ENCODE results near the gene CEP112.

CEP112 gene

GRCh38 chr17:65920996-65921395, 270.9 kb downstream of the CEP112 start:
- TF ChIP-seq, protein P1, sequence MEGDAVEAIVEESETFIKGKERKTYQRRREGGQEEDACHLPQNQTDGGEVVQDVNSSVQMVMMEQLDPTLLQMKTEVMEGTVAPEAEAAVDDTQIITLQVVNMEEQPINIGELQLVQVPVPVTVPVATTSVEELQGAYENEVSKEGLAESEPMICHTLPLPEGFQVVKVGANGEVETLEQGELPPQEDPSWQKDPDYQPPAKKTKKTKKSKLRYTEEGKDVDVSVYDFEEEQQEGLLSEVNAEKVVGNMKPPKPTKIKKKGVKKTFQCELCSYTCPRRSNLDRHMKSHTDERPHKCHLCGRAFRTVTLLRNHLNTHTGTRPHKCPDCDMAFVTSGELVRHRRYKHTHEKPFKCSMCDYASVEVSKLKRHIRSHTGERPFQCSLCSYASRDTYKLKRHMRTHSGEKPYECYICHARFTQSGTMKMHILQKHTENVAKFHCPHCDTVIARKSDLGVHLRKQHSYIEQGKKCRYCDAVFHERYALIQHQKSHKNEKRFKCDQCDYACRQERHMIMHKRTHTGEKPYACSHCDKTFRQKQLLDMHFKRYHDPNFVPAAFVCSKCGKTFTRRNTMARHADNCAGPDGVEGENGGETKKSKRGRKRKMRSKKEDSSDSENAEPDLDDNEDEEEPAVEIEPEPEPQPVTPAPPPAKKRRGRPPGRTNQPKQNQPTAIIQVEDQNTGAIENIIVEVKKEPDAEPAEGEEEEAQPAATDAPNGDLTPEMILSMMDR (IDR thresholded peaks at IDR 0.05; ENCODE audit: control insufficient read depth, extremely low read depth, insufficient read depth): no peak
- no peak overlapping the region for H3K4me3 ChIP-seq (ENCODE audit: low read depth, low read length)
- no peak for DNase-seq (ENCODE audit: low read depth)

GRCh38 chr17:65918916-65919315, 273.0 kb downstream of the CEP112 start:
- DNase-seq (ENCODE audit: low read depth): no peak
- TF ChIP-seq, protein P1 (IDR thresholded peaks at IDR 0.05; ENCODE audit: control insufficient read depth, extremely low read depth, insufficient read depth): 0 out of 2 replicates have a peak, but pooled peaks have one; percentile 5
- H3K4me3 ChIP-seq (ENCODE audit: low read depth, low read length): no peak overlapping the region

- TF ChIP-seq, protein P1 (IDR thresholded peaks at IDR 0.05; ENCODE audit: control insufficient read depth, extremely low read depth, insufficient read depth): no peak
- no peak overlapping the region for H3K4me3 ChIP-seq (ENCODE audit: low read depth, low read length)
- DNase-seq (ENCODE audit: low read depth): no peak
These were observed 273.4 kb downstream of the CEP112 start for GRCh38 chr17:65918500-65918899.

GRCh38 chr17:65917560-65917959, 274.4 kb downstream of the CEP112 start:
- TF ChIP-seq, protein P1 (IDR thresholded peaks at IDR 0.05; ENCODE audit: control insufficient read depth, extremely low read depth, insufficient read depth): no peak
- no peak overlapping the region for H3K4me3 ChIP-seq (ENCODE audit: low read depth, low read length)
- DNase-seq (ENCODE audit: low read depth): no peak

- no peak for DNase-seq (ENCODE audit: low read depth)
- no peak overlapping the region for H3K4me3 ChIP-seq (ENCODE audit: low read depth, low read length)
- TF ChIP-seq, protein P1 (IDR thresholded peaks at IDR 0.05; ENCODE audit: control insufficient read depth, extremely low read depth, insufficient read depth): no peak
These were observed 275.5 kb downstream of the CEP112 start for GRCh38 chr17:65916425-65916824.

- no peak for DNase-seq (ENCODE audit: low read depth)
- TF ChIP-seq, protein P1 (IDR thresholded peaks at IDR 0.05; ENCODE audit: control insufficient read depth, extremely low read depth, insufficient read depth): no peak
These were observed 277.1 kb downstream of the CEP112 start for GRCh38 chr17:65914784-65915342.

GRCh38 chr17:65913326-65913850, 278.5 kb downstream of the CEP112 start:
- TF ChIP-seq, protein P1 (IDR thresholded peaks at IDR 0.05; ENCODE audit: control insufficient read depth, extremely low read depth, insufficient read depth): no peak
- no peak for DNase-seq (ENCODE audit: low read depth)
- no peak overlapping the region for H3K4me3 ChIP-seq (ENCODE audit: low read depth, low read length)

More at GRCh38 chr17:65914784-65915342, 277.1 kb downstream of the CEP112 start:
- no peak overlapping the region for H3K4me3 ChIP-seq (ENCODE audit: low read depth, low read length)
